NT2/D1 (cell line): ENCODE measurements around the gene MARCKSL1.

Source experiments
- DNase-seq: peaks from one replicate; pipeline ENCODE4 v3.0.0-alpha.2; 2011; ENCODE audit warnings: low read depth, low spot score
- H3K27me3 ChIP-seq: 2 replicates; pipeline ENCODE4 v1.6.0; 2011; ENCODE audit warnings: mild to moderate bottlenecking; ENCODE audit not compliant: insufficient read length, insufficient read depth
- H3K36me3 ChIP-seq: 2 replicates; pipeline ENCODE4 v1.6.1; 2011; ENCODE audit warnings: mild to moderate bottlenecking, low read length, mixed read lengths; ENCODE audit not compliant: insufficient read depth, insufficient read length
- H3K4me1 ChIP-seq: 2 replicates; pipeline ENCODE4 v1.5.1; 2011; ENCODE audit not compliant: insufficient read depth, insufficient read length
- H3K4me3 ChIP-seq: 2 replicates; pipeline ENCODE4 v1.5.1; 2011; ENCODE audit warnings: low read depth; ENCODE audit not compliant: insufficient read length
- H3K9ac ChIP-seq: 2 replicates; pipeline ENCODE4 v1.6.0; 2011; ENCODE audit warnings: low read depth; ENCODE audit not compliant: insufficient read length
- H3K9me3 ChIP-seq: 2 replicates; pipeline ENCODE4 v1.5.1; 2011; ENCODE audit warnings: mild to moderate bottlenecking, low read length; ENCODE audit not compliant: insufficient read depth
- SUZ12 ChIP-seq: IDR thresholded peaks from 2 replicates; pipeline ENCODE4 v1.6.1; 2011; ENCODE audit not compliant: insufficient read length, insufficient read depth; ENCODE audit errors: extremely low read depth
- YY1 ChIP-seq: IDR thresholded peaks from 2 replicates; pipeline ENCODE4 v1.6.1; 2011; ENCODE audit not compliant: insufficient read length, insufficient read depth
- ZNF274 ChIP-seq: IDR thresholded peaks from 2 replicates; pipeline ENCODE4 v1.6.1; 2011; ENCODE audit warnings: mild to moderate bottlenecking, low read depth, low read length

MARCKSL1 gene

DNA sequence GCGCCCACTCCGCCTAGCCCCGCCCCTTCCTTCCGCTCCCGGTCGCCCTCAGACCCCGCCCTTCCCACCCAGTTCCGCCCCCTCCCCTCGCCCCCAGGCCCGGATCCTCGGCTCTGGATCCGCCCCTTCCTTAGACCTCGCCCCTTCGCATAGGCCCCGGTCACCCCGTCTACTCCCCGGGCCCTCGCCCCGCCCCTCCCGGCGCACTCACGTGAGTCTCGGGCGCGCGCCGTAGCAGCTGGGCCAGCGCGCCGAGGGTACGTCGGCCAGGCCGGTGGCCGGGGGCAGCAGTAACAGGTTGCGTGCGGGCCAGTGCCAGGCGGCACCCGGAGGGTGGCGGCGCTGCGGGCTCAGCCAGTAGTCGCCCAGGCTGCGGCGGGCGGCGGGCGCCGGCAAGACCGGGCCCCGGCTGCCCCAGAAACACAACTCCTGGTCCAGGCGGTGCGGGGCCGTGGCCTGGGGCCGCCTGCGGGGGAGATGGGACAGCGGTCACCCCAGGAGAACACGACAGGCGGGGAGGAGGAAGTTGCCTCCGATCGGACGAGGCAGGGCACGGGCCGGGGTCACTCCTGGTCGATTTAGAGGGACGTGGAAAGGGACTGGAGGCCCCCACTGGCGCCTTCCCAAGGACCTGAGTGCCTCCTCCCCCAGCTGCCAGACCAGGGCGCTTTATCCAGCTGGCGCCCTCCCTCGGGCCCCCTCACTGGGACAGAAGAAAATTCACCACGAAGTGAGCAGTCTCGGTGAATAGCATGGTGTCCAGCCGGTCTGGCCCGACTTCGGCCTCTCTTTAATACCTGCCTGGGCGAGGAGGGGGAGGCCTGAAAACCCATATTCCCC, 15.6 kb upstream of the MARCKSL1 start:
- Histone ChIP-seq H3K4me1 (peaks cover 25% of the 10 kb centered on the region), H3K27me3 (peaks cover 4% of the 10 kb centered on the region)
- peak; percentile 98 for DNase-seq

GRCh38 chr1:32350785-32351398, 14.9 kb upstream of the MARCKSL1 start:
- Histone ChIP-seq H3K4me1 (peaks cover 27% of the 10 kb centered on the region), H3K4me3 (peak overlapping the region; percentile 53), H3K27me3 (peaks cover 4% of the 10 kb centered on the region), H3K9ac (peak overlapping the region; percentile 71), H3K9me3 (peaks cover 12% of the 10 kb centered on the region; the same call in 1 of the 2 replicates), H3K36me3 (peaks cover 17% of the 10 kb centered on the region)
- peak; percentile 77 for DNase-seq
- TF ChIP-seq YY1, result no peak

More for the DNA sequence above, 15.6 kb upstream of the MARCKSL1 start:
- peaks cover 12% of the 10 kb centered on the region; the same call in 1 of the 2 replicates for H3K9me3 ChIP-seq
- H3K36me3 ChIP-seq, result peaks cover 17% of the 10 kb centered on the region
- peak overlapping the region; percentile 98 for H3K9ac ChIP-seq
- TF ChIP-seq ZNF274 (no peak), SUZ12 (no peak), YY1 (no peak)
- H3K4me3 ChIP-seq, result peak overlapping the region; percentile 78

- no peak for TF ChIP-seq SUZ12
- no peak for TF ChIP-seq YY1
- TF ChIP-seq ZNF274, result no peak
- H3K36me3 ChIP-seq, result peaks cover 4% of the 10 kb centered on the region
- no peak overlapping the region for H3K4me3 ChIP-seq
- peaks cover 29% of the 10 kb centered on the region for H3K4me1 ChIP-seq
- H3K9ac ChIP-seq, result no peak overlapping the region
- no peak for DNase-seq
- peaks cover 4% of the 10 kb centered on the region for H3K27me3 ChIP-seq
- H3K9me3 ChIP-seq, result peaks cover 12% of the 10 kb centered on the region; the same call in 1 of the 2 replicates
These were observed 13.2 kb upstream of the MARCKSL1 start for GRCh38 chr1:32349211-32349708.

DNA sequence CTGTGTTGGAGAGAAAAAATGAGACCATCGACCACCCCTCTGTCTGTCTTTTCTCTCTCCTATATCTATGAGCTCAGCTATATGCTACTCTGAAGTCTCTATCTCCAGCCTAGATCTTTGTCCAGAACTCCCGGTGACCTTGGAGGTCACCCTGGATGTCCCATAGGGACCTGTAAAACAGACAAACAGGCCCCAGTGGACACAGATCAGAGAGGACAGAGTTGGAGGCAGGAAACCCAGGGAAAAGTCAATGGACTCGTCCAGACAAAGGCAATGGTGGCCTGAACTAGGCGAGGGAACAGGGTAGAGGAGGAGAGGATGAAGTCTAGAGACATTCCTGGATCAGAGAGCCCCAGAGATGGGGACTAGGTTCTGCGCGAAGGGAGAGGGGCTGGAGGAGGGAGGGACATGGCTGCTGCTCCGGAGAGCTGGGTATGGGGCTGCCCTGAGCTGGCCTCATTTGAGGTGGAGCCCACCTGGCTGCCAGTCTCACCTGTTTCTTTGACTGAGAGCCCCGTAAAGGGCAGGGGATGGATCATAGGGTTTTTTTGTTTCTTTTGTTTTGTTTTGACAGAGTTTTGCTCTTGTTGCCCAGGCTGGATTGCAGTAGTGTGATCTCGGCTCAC, 10.6 kb upstream of the MARCKSL1 start:
- peaks cover 4% of the 10 kb centered on the region for H3K27me3 ChIP-seq
- H3K9ac ChIP-seq, result no peak overlapping the region
- TF ChIP-seq YY1 (no peak), SUZ12 (no peak), ZNF274 (no peak)
- DNase-seq, result no peak
- H3K9me3 ChIP-seq, result peaks cover 12% of the 10 kb centered on the region; the same call in 1 of the 2 replicates
- no peak overlapping the region for H3K4me3 ChIP-seq
- no peaks in the 10 kb centered on the region for H3K36me3 ChIP-seq
- H3K4me1 ChIP-seq, result peaks cover 16% of the 10 kb centered on the region

DNA sequence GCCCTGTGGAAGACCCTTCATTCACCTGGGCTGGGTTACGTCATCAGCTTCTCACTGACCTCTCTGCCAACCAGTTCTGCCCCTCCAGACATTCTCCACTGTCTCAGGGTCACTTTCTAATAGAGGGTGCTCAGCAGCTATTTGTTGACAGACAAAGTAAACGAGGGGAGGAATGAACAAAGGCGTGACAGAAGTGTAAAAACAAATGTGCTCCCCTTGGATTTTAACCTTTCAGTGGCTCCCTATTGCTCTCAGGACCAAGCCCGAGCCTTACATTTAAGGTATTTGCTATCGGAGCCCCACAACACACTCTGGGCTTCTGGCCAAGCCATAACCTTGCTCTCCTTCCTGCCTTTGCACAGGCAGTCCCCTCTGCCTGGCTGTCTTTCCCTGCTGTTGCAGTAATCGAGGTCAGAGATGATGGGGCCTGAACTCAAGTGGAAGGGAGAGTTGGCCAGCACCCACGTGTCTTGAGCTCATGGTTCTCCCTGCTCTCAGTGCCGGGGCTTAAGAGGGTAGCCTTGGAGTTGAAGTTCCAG, 9.3 kb upstream of the MARCKSL1 start:
- peaks cover under 1% of the 10 kb centered on the region for H3K27me3 ChIP-seq
- no peak for DNase-seq
- no peaks in the 10 kb centered on the region for H3K36me3 ChIP-seq
- TF ChIP-seq ZNF274, result no peak
- no peak for TF ChIP-seq SUZ12
- TF ChIP-seq YY1, result no peak
- no peak overlapping the region for H3K9ac ChIP-seq
- peaks cover 21% of the 10 kb centered on the region for H3K4me1 ChIP-seq
- H3K9me3 ChIP-seq, result peaks cover 6% of the 10 kb centered on the region; the same call in 1 of the 2 replicates
- H3K4me3 ChIP-seq, result no peak overlapping the region

DNA sequence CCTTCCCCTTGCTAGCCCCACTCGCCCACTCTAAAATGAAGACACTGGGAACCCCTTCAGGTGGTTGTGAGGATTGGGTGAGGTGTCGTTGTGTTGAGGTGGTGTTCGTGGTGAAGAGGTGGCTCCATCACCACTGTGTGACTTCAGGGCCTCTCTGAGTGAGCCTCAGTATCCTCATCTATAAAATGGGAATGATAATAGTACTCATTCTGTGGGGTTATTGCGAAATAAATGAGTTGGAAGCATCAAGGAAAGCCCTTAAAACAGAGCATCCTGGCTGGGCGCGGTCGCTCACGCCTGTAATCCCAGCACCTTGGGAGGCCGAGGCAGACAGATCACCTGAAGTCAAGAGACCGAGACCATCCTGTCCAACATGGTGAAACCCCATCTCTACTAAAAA, 6.7 kb upstream of the MARCKSL1 start:
- Histone ChIP-seq H3K36me3 (no peaks in the 10 kb centered on the region), H3K9ac (no peak overlapping the region), H3K27me3 (peaks cover 2% of the 10 kb centered on the region), H3K4me3 (no peak overlapping the region), H3K9me3 (no peaks in the 10 kb centered on the region), H3K4me1 (peaks cover 30% of the 10 kb centered on the region)
- TF ChIP-seq ZNF274, result no peak
- no peak for TF ChIP-seq YY1
- no peak for TF ChIP-seq SUZ12
- DNase-seq, result no peak

DNA sequence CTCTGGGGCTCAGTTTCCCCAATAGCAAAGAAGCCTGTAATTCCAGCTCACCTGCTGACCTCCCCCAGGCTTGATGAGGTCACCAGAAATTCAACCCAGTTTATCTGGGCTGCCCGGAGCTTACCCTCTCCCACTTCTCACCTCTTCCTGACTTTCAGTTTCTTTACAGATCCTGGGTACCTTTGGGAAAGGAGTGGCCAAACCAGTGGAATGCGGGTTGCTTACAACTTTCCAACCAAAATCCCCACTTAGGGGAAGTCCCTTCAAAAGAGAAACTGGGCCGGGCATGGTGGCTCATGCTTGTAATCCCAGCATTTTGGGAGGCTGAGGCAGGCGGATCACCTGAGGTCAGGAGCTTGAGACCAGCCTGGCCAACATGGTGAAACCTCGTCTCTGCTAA, 5.9 kb upstream of the MARCKSL1 start:
- H3K27me3 ChIP-seq, result peaks cover 4% of the 10 kb centered on the region
- DNase-seq, result no peak
- peaks cover 31% of the 10 kb centered on the region for H3K4me1 ChIP-seq
- H3K9me3 ChIP-seq, result no peaks in the 10 kb centered on the region
- H3K36me3 ChIP-seq, result no peaks in the 10 kb centered on the region
- H3K9ac ChIP-seq, result no peak overlapping the region
- H3K4me3 ChIP-seq, result no peak overlapping the region
- TF ChIP-seq ZNF274, result no peak
- TF ChIP-seq YY1, result no peak
